ENCODE data around the gene AQP9.
"Not testable (repeated sequence)": the region's sequence is repeated elsewhere in the genome, so short reads cannot be mapped to it uniquely, and the experiment has no call there.

Gene AQP9

DNA sequence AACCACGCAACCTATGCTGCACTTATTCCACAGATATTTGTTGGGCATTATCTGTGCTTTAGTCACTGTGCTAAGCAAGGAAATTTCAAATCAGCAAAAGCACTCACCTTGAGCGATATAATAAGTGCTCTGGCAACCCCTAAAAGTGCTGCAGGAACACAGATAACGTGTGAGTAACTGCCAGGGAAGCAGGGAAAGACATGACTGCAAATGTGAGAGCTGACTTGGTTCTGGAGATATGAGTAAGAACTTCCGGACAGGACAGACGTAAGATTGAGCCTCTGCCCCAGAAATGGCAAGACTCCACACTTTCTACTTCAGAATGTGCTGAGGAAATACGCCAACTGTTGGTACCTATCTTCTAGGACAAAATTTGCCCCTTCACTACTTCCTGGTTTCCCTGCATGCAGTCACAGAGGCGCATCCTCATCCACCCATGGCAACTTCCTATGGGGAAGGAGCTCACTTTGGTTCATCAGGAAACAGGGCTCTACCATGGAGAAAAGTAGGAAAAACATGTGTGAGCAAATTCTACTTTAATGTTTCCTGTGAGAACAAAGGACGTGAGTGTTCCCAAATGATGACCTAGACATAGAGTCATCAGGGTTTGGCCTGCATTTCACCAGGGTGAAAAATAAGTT lies 41.7 kb downstream of the AQP9 start:
- Histone ChIP-seq H3K9me3 (ENCODE audit: control insufficient read depth, low read length) (no peaks in the 10 kb centered on the region), H3K27ac (ENCODE audit: low read depth, low read length, severe bottlenecking) (no peak overlapping the region), H3K4me1 (ENCODE audit: control insufficient read depth, insufficient read depth, low read length, poor library complexity, severe bottlenecking) (peaks cover 3% of the 10 kb centered on the region), H3K36me3 (ENCODE audit: control insufficient read depth, insufficient read depth, low read length) (no peaks in the 10 kb centered on the region), H3K4me3 (ENCODE audit: extremely low read depth, insufficient read depth, low read length, poor library complexity, severe bottlenecking) (no peak overlapping the region)
- WGBS, 2 experiments (ENCODE audit: insufficient coverage in 2 of 2) = 68 to 73% methylated on average over 5 to 6 of the region's 8 CpGs

DNA sequence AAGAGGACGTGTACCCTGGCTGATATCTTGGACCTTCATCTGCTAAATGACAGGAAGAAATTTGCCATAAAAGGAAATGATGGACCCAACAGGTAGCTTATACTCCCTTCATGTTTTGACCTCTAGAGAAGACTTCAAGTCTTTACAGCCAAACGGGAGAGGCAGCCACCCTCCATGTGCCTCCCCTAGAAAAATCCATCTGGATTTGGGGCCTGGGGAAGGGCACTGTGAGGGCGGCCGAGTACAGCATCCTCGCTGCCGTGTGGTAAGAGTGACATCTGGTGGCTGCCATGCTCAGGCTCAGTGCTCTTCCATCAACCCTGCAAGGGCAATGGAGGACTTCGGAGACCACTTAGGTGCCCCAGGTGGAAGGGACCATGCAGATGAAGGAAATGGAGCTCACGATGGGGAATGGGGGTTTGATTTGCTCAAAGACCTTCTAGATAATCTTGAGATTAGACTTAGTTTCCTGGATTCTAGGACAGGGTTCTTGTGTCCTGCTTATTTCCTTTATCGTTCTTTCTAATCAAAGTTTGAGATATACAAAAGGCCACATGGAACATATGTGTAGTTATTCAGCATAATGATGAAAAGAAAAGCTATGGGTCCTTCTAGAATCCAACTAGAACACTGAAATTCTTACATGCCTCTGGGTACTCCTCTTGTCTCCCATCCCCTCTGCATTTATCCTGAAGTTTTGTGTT lies 44.4 kb downstream of the AQP9 start:
- Histone ChIP-seq H3K4me3 (ENCODE audit: extremely low read depth, insufficient read depth, low read length, poor library complexity, severe bottlenecking) (no peak overlapping the region), H3K9me3 (ENCODE audit: control insufficient read depth, low read length) (no peaks in the 10 kb centered on the region), H3K27ac (ENCODE audit: low read depth, low read length, severe bottlenecking) (no peak overlapping the region), H3K36me3 (ENCODE audit: control insufficient read depth, insufficient read depth, low read length) (no peaks in the 10 kb centered on the region), H3K4me1 (ENCODE audit: control insufficient read depth, insufficient read depth, low read length, poor library complexity, severe bottlenecking) (peaks cover 3% of the 10 kb centered on the region)
- WGBS, 2 experiments (ENCODE audit: insufficient coverage in 2 of 2) = 9 to 17% methylated on average over 7 of the region's 9 CpGs

DNA sequence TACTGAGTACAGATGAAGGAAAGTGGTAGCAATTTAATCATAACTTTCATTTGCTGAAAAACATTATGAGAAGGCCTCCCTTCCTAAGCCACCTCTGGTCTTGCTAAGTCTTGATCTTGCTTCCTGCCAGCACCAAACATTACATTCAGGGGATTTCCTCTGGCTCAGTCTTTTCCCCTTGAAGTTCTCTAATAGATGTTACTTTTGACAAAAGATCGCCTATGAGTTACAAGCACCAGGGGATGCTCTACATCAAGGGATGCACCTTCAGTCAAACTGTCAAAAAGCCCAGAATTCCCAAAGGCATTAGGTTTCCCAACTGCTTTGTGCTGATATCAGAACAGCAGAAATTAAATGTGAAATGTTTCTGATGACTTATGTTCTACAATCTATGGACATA lies 47.3 kb downstream of the AQP9 start:
- H3K27ac ChIP-seq (ENCODE audit: low read depth, low read length, severe bottlenecking) = no peak overlapping the region
- WGBS, 2 experiments (ENCODE audit: insufficient coverage in 2 of 2) = 73 to 83% methylated on average over 1 of the region's 1 CpG
- H3K4me3 ChIP-seq (ENCODE audit: extremely low read depth, insufficient read depth, low read length, poor library complexity, severe bottlenecking) = no peak overlapping the region
- no peaks in the 10 kb centered on the region for H3K4me1 ChIP-seq (ENCODE audit: control insufficient read depth, insufficient read depth, low read length, poor library complexity, severe bottlenecking)
- H3K36me3 ChIP-seq (ENCODE audit: control insufficient read depth, insufficient read depth, low read length) = no peaks in the 10 kb centered on the region
- H3K9me3 ChIP-seq (ENCODE audit: control insufficient read depth, low read length) = no peaks in the 10 kb centered on the region

DNA sequence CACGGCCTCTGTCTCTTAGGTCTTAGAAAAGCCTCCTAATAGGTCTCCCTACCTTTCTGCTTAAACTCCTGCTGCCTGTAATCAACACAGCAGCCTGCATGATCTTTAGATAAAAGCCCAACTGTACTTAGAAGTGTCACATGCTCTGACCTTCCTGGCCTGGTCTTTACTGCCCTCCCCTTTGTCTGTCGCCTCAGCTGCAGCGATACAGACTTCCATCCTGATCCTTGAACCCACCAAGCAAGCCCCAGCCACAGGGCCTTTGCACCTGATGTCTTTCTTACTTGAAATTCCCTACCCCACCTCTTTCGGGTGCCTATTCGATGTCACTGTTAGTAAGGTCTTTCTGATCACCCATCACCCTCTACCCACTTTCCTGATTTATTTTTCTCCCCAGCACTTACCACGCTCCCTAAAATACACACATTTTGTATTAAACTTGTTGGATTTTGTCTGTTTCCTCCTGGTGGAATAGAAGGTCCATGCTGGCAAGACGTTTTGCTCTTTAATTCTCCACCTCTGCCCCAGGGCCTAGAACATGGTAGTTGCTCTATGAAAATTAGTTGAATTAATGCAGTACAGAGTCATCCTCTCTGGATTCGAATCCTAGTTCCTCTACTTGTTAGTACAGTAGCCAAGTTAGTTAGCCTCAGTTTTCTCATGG lies 51.1 kb downstream of the AQP9 start:
- Histone ChIP-seq H3K9me3 (ENCODE audit: control insufficient read depth, low read length) (no peaks in the 10 kb centered on the region), H3K36me3 (ENCODE audit: control insufficient read depth, insufficient read depth, low read length) (no peaks in the 10 kb centered on the region), H3K27ac (ENCODE audit: low read depth, low read length, severe bottlenecking) (no peak overlapping the region), H3K4me1 (ENCODE audit: control insufficient read depth, insufficient read depth, low read length, poor library complexity, severe bottlenecking) (no peaks in the 10 kb centered on the region), H3K4me3 (ENCODE audit: extremely low read depth, insufficient read depth, low read length, poor library complexity, severe bottlenecking) (no peak overlapping the region)
- whole genome bisulfite sequencing, 2 experiments (ENCODE audit: insufficient coverage in 2 of 2) = 85% methylated on average over 5 to 6 of the region's 8 CpGs

DNA sequence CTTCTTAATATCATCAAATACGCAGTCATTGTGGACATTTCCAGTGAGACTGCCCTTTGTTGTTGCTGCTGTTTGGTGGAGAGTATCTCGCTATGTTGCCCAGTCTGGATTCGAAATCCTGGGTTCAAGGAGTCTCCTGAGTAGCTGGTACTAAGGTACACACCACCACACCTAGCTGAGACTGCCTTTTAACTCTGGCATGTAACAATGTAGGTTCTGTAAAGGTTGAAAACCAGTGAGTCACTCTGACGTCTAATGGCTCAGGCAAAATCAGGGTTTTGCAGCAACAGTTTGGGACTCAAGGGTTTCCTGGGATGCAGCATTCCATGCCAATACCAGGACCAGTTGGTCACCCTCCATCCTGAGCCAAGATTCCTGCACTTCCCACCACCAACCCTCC lies 52.2 kb downstream of the AQP9 start:
- Histone ChIP-seq H3K9me3 (ENCODE audit: control insufficient read depth, low read length) (no peaks in the 10 kb centered on the region), H3K4me1 (ENCODE audit: control insufficient read depth, insufficient read depth, low read length, poor library complexity, severe bottlenecking) (no peaks in the 10 kb centered on the region), H3K4me3 (ENCODE audit: extremely low read depth, insufficient read depth, low read length, poor library complexity, severe bottlenecking) (no peak overlapping the region), H3K27ac (ENCODE audit: low read depth, low read length, severe bottlenecking) (no peak overlapping the region), H3K36me3 (ENCODE audit: control insufficient read depth, insufficient read depth, low read length) (no peaks in the 10 kb centered on the region)
- 75 to 90% methylated on average over 1 of the region's 4 CpGs for WGBS, 2 experiments (ENCODE audit: insufficient coverage in 2 of 2)

DNA sequence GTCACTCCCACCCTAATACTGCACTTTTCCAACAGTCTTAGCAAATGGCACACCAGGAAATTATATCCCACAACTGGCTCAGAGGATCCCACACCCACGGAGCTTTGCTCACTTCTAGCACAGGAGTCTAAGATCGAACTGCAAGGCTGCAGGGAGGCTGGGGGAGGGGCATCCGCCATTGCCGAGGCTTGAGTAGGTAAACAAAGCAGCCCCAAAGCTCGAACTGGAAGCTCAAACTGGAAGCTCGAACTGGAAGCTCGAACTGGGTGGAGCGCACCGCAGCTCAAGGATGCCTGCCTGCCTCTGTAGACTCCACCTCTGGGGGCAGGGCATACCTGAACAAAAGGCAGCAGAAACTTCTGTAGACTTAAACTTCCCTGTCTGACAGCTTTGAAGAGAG lies 55.5 kb downstream of the AQP9 start:
- H3K9me3 ChIP-seq (ENCODE audit: control insufficient read depth, low read length); H3K36me3 ChIP-seq (ENCODE audit: control insufficient read depth, insufficient read depth, low read length); H3K4me3 ChIP-seq (ENCODE audit: extremely low read depth, insufficient read depth, low read length, poor library complexity, severe bottlenecking); H3K4me1 ChIP-seq (ENCODE audit: control insufficient read depth, insufficient read depth, low read length, poor library complexity, severe bottlenecking); H3K27ac ChIP-seq (ENCODE audit: low read depth, low read length, severe bottlenecking): not testable (repeated sequence)
- WGBS, 2 experiments (ENCODE audit: insufficient coverage in 2 of 2) = 80 to 87% methylated on average over 7 to 9 of the region's 9 CpGs

DNA sequence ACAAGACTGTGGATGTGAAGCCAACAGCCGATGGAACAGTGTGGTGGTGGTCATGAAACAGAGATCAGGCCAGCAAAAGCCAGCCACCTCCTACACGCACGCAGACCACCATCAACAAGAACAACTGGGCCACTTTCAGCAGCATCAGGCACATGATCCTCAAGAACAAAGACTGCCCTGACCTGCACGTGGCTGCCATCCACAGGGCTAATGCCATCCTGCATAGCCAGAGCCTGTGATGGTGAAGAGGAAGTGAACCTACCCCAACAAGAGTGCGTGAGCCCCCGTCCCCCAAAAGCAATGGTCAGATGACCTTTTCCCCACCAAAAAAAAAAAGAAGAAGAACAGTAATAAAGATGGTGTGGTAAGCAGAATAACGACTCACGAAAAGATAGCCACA lies 62.6 kb downstream of the AQP9 start:
- H3K9me3 ChIP-seq (ENCODE audit: control insufficient read depth, low read length) = no peaks in the 10 kb centered on the region
- H3K4me3 ChIP-seq (ENCODE audit: extremely low read depth, insufficient read depth, low read length, poor library complexity, severe bottlenecking) = no peak overlapping the region
- H3K4me1 ChIP-seq (ENCODE audit: control insufficient read depth, insufficient read depth, low read length, poor library complexity, severe bottlenecking) = no peaks in the 10 kb centered on the region
- H3K27ac ChIP-seq (ENCODE audit: low read depth, low read length, severe bottlenecking) = no peak overlapping the region
- 96 to 97% methylated on average over 4 to 5 of the region's 8 CpGs for WGBS, 2 experiments (ENCODE audit: insufficient coverage in 2 of 2)
- H3K36me3 ChIP-seq (ENCODE audit: control insufficient read depth, insufficient read depth, low read length) = no peaks in the 10 kb centered on the region

DNA sequence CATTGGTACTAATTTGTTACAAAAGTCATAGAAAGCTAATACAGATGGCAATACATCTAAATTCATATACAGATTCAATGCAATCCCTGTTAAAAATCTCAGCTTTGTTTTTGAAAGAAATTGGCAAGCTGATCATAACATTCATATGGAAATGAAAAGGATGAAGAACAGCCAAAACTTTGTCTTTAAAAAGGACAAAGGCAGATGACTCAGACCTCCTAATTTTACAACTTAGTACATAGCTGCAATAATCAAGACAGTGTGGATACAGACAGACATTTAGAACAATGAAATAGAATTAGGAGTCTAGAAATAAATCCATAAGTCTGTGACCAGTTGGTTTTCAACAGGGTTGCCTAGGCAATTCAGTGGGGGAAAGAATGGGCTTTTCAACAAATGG lies 63.3 kb downstream of the AQP9 start:
- no peaks in the 10 kb centered on the region for H3K36me3 ChIP-seq (ENCODE audit: control insufficient read depth, insufficient read depth, low read length)
- H3K9me3 ChIP-seq (ENCODE audit: control insufficient read depth, low read length) = no peaks in the 10 kb centered on the region
- no peak overlapping the region for H3K27ac ChIP-seq (ENCODE audit: low read depth, low read length, severe bottlenecking)
- no peak overlapping the region for H3K4me3 ChIP-seq (ENCODE audit: extremely low read depth, insufficient read depth, low read length, poor library complexity, severe bottlenecking)
- no peaks in the 10 kb centered on the region for H3K4me1 ChIP-seq (ENCODE audit: control insufficient read depth, insufficient read depth, low read length, poor library complexity, severe bottlenecking)

DNA sequence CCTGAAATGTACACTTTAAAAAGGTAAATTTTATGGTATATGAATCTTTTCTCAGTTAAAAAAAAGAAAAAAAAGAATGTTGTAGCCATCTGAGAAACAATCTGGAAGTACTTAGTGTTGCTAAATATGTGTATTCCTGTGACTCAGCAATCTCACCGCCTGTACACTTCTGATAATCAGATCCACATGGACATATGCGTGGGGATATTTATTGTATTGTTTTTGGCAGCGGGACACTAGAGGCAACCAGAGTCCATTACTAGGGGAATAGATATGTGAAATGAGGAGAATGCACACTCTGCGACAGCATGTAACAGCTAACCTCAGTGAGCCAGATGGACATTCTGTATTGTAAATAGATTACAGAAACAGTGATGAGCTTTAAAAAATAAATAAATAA lies 65.4 kb downstream of the AQP9 start:
- WGBS, 2 experiments (ENCODE audit: insufficient coverage in 2 of 2) = 95 to 100% methylated on average over 2 to 4 of the region's 4 CpGs
- H3K36me3 ChIP-seq (ENCODE audit: control insufficient read depth, insufficient read depth, low read length) = no peaks in the 10 kb centered on the region
- no peaks in the 10 kb centered on the region for H3K9me3 ChIP-seq (ENCODE audit: control insufficient read depth, low read length)
- H3K27ac ChIP-seq (ENCODE audit: low read depth, low read length, severe bottlenecking) = no peak overlapping the region
- H3K4me1 ChIP-seq (ENCODE audit: control insufficient read depth, insufficient read depth, low read length, poor library complexity, severe bottlenecking) = no peaks in the 10 kb centered on the region
- no peak overlapping the region for H3K4me3 ChIP-seq (ENCODE audit: extremely low read depth, insufficient read depth, low read length, poor library complexity, severe bottlenecking)

DNA sequence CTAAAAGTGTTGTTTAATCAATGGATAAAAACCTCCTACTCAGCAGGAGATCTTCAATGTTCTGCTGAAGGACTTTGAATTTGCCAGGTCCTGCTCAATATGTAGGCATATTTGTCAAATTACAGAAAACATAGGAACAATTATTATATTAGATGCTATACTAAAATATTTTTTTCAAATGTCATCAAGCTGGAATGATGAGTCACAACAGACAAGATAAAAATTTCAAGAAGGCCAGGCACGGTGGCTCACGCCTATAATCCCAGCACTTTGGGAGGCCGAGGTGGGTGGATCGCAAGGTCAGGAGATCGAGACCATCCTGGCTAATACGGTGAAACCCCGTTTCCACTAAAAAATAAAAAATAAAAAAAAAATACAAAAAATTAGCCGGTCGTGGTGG lies 68.0 kb downstream of the AQP9 start:
- no peak overlapping the region for H3K27ac ChIP-seq (ENCODE audit: low read depth, low read length, severe bottlenecking)
- WGBS, 2 experiments (ENCODE audit: insufficient coverage in 2 of 2) = 93% methylated on average over 2 of the region's 9 CpGs; no CpG with 5 or more reads in 1 of the 2 experiments
- H3K4me1 ChIP-seq (ENCODE audit: control insufficient read depth, insufficient read depth, low read length, poor library complexity, severe bottlenecking) = no peaks in the 10 kb centered on the region
- no peak overlapping the region for H3K4me3 ChIP-seq (ENCODE audit: extremely low read depth, insufficient read depth, low read length, poor library complexity, severe bottlenecking)
- no peaks in the 10 kb centered on the region for H3K36me3 ChIP-seq (ENCODE audit: control insufficient read depth, insufficient read depth, low read length)
- no peaks in the 10 kb centered on the region for H3K9me3 ChIP-seq (ENCODE audit: control insufficient read depth, low read length)

DNA sequence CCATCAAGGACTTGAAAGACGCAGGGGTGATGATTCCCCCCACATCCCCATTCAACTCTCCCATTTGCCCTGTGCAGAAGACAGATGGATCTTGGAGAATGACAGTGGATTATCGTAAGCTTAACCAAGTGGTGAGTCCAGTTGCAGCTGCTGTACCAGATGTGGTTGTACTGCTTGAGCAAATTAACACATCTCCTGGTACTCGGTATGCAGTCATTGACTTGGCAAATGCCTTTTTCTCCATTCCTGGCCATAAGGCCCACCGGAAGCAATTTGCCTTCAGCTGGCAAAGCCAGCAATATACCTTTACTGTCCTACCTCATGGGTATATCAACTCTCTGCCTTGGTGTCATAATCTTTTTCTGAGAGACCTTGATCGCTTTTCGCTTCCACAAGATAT lies 70.0 kb downstream of the AQP9 start:
- not testable (repeated sequence) for H3K9me3 ChIP-seq (ENCODE audit: control insufficient read depth, low read length)
- WGBS, 2 experiments (ENCODE audit: insufficient coverage in 2 of 2) = 98 to 100% methylated on average over 5 of the region's 6 CpGs

More for the DNA sequence above, 70.0 kb downstream of the AQP9 start:
- not testable (repeated sequence) for H3K27ac ChIP-seq (ENCODE audit: low read depth, low read length, severe bottlenecking); H3K4me3 ChIP-seq (ENCODE audit: extremely low read depth, insufficient read depth, low read length, poor library complexity, severe bottlenecking); H3K36me3 ChIP-seq (ENCODE audit: control insufficient read depth, insufficient read depth, low read length); H3K4me1 ChIP-seq (ENCODE audit: control insufficient read depth, insufficient read depth, low read length, poor library complexity, severe bottlenecking)
